Raji (cell line): ENCODE measurements around the gene LRPPRC.

Source experiments
- POLR2A ChIP-seq: IDR thresholded peaks from 2 replicates; pipeline ENCODE4 v1.6.1; 2011; ENCODE audit warnings: low read depth, low read length, control low read depth; ENCODE audit not compliant: insufficient read depth

Gene LRPPRC

GRCh38 chr2:43989545-43989944, 6.2 kb downstream of the LRPPRC start:
- no peak for TF ChIP-seq POLR2A

- TF ChIP-seq POLR2A, result no peak
Measured at GRCh38 chr2:43986600-43986999, 9.2 kb downstream of the LRPPRC start.

- no peak for TF ChIP-seq POLR2A
Measured at GRCh38 chr2:43985359-43985758, 10.4 kb downstream of the LRPPRC start.

GRCh38 chr2:43984533-43984932, 11.3 kb downstream of the LRPPRC start:
- no peak for TF ChIP-seq POLR2A

GRCh38 chr2:43980902-43981301, 14.9 kb downstream of the LRPPRC start:
- TF ChIP-seq POLR2A, result no peak

GRCh38 chr2:43977677-43978375, 18.0 kb downstream of the LRPPRC start:
- TF ChIP-seq POLR2A, result no peak

- TF ChIP-seq POLR2A, result no peak
Measured at GRCh38 chr2:43960921-43961320, 34.9 kb downstream of the LRPPRC start.

- no peak for TF ChIP-seq POLR2A
Measured at GRCh38 chr2:43958397-43959275, 37.2 kb downstream of the LRPPRC start.

- TF ChIP-seq POLR2A, result no peak
Measured at GRCh38 chr2:43950383-43951008, 45.3 kb downstream of the LRPPRC start.

GRCh38 chr2:43948370-43948769, 47.4 kb downstream of the LRPPRC start:
- TF ChIP-seq POLR2A, result no peak

- TF ChIP-seq POLR2A, result no peak
Measured at GRCh38 chr2:43946685-43947084, 49.1 kb downstream of the LRPPRC start.

GRCh38 chr2:43945439-43945838, 50.4 kb downstream of the LRPPRC start:
- TF ChIP-seq POLR2A, result no peak

- no peak for TF ChIP-seq POLR2A
Measured at GRCh38 chr2:43944915-43945314, 50.9 kb downstream of the LRPPRC start.

- TF ChIP-seq POLR2A, result no peak
Measured at GRCh38 chr2:43943809-43944452, 51.9 kb downstream of the LRPPRC start.

- TF ChIP-seq POLR2A, result no peak
Measured at GRCh38 chr2:43943323-43943722, 52.5 kb downstream of the LRPPRC start.
